ENCODE data around the gene GPSM3.
A peak's percentile ranks its signal among the peaks of the same experiment; 100 is the strongest.

GPSM3 gene, protein sequence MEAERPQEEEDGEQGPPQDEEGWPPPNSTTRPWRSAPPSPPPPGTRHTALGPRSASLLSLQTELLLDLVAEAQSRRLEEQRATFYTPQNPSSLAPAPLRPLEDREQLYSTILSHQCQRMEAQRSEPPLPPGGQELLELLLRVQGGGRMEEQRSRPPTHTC

GRCh38 chr6:32192608-32193039 lies at the start of gene GPSM3:
Gene GPSM3 (minus strand): TSS chr6:32192643. CDS start chr6:32192513, 130 bp downstream.
- DNase-seq = no peak

DNA sequence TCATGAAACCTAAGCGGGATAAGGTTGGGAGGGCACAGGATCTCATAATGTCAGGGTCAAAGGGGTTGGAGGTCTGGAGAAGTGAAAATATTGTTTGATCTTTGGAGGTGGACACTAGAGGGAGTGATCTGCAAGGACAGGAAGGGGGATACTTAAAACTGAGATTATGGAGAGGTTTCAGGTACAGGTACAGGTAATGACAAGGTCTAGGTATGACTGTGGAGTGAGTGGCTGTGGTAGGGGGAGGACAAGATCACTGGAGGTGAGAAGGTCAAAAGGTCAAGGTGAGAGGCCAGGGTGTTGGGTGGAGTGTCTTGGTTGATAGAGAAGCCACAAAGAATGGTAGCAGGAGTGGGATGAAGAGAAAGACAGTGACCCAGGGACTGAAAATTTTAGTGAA lies 48.2 kb upstream of the GPSM3 start:
- no peak for DNase-seq

- DNase-seq = no peak
Observed at GRCh38 chr6:32239462-32239861, 47.0 kb upstream of the GPSM3 start.

DNA sequence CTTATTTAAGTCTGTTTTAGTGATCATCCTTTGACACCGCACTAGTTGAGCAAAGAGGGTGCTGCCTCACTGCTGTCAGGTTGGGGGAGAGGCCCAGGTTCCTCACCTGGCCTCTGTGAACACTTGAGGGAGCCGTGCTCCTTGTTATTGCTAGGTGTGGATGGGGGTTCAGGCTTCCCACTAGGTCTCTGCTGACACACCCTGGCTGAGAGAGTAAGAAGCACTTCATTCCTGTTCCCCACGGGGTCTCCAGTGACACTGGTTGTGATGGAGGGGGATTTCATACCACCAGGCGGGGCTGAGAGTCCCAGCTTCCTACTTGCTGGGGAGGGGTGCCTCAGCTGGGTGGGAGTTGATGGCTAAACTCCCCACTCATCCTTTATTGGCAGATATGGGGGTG lies 42.5 kb upstream of the GPSM3 start:
- no peak for DNase-seq

GRCh38 chr6:32226434-32226833 lies 34.0 kb upstream of the GPSM3 start:
- DNase-seq = no peak

DNA sequence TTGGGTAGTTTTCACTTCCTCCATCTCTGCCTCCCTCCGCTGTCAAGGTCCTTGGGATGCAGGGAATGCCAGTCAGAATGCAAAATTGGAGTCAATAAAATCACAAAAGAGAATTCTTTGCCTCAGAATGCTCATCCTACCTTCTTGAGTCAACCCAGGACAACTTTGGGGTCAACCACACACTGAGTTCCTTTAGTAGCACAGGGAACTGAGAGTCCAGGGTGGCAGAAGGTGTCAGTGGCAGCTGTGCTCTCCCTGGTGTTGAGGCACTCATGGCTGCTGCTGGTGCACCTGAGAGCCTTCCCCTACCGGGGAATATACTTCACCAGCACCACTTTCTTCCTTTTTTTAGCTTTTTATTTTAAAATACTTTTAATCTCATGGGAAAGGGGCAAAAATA lies 32.3 kb upstream of the GPSM3 start:
- DNase-seq = no peak

- DNase-seq = no peak
Observed at GRCh38 chr6:32223258-32224235, 31.1 kb upstream of the GPSM3 start, which contains the start of gene NOTCH4. Gene NOTCH4 (minus strand): TSS chr6:32224067. CDS start chr6:32223928, 139 bp downstream.

GRCh38 chr6:32222333-32223230 lies 30.1 kb upstream of the GPSM3 start:
- no peak for DNase-seq

GRCh38 chr6:32220021-32220420 lies 27.6 kb upstream of the GPSM3 start:
- no peak for DNase-seq

- DNase-seq = no peak
Observed at GRCh38 chr6:32218167-32218566, 25.7 kb upstream of the GPSM3 start.

DNA sequence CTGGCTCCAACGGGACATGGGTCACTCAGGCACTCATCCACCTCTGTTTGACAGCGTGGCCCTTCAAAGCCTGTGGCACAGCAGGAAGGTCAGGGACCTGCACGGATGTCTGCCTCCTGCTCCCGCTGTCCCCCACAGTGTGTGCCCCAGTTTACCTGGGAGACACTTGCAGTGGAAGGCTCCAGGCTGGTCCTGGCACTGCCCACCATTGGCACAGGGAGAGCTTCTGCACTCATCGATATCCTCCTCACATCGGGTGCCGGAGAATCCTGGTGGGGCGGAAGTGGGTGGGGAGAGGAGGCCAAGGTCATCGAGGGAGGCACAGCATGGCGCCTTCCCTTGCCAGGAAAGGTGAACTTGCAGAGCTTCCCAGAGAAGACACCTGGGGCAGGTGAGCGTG lies 24.6 kb upstream of the GPSM3 start:
- no peak for DNase-seq

- DNase-seq = no peak
Observed at GRCh38 chr6:32216285-32216684, 23.8 kb upstream of the GPSM3 start.

DNA sequence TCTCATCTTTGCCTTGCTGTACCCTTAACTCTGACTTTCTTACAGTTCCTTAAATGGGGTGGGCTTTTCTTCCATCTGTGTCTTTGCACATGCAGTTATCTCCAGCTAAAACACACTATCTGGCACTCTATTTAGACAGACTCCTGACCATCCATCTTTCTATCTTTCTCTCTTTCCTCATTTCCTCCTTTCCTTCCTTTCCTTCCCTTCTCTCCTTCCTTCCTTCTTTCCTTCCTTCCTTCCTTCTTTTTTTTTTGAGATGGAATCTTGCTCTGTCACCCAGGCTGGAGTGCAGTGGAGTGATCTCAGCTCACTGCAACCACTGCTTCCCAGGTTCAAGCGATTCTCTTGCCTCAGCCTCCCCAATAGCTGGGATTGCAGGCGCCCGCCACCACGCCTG lies 23.2 kb upstream of the GPSM3 start:
- DNase-seq = no peak

DNA sequence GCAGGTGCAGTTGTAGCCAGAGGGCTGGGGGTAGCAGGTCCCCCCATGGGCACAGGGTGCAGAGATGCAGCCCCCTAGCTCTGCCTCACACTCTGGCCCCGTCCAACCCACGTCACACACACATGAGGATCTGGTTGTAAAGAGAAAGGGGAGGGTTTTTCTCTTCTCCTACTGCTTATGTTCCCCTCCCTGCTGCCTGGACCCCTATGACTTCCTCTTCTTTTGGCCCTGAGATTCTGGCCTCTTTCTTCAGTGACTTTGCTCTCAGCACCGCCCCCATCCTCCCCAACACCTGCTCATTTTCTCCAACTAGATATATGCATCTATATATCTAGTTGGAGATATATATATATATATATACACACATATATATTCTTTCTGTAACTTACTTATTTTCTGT lies 21.7 kb upstream of the GPSM3 start:
- peak; percentile 1 for DNase-seq

DNA sequence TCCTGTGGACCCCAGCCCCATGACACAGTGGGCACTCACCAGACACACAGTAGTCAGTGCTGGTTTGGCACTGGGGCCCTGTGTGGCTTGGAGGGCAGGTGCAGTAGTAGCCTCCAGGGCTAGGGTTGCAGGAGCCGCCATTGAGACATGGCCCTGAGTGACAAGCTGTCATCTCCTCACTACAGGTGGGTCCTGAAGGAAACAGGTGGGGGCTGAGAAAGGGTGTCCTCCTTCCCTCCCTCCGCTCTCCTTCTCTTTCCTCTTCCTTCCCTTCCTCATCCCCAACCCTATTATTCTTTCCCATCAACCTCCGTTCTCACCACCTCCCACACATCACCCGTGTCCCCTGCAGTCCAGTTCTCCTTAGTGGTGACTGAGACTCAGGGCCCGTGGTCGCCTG lies 21.2 kb upstream of the GPSM3 start:
- peak; percentile 28 for DNase-seq

GRCh38 chr6:32212076-32212760 lies 19.8 kb upstream of the GPSM3 start:
- peak; percentile 2 for DNase-seq

DNA sequence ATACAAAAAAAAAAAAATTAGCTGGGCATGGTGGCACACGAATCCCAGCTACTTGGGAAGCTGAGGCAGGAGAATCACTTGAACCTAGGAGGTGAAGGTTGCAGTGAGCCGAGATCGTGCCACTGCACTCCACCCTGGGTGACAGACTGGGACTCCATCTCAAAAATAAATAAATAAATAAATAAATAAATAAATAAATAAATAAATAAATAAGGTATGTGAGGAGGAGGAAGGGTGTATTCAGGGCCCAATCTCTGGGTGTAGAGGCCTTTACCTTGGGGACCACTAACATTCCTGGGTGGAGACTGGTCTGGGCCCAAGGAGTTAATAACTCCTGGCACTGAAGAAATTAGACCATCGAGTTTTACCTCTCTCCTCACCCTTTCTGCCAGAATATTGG lies 19.0 kb upstream of the GPSM3 start:
- DNase-seq = peak; percentile 6

GRCh38 chr6:32210191-32210601 lies 17.8 kb upstream of the GPSM3 start:
- DNase-seq = no peak

DNA sequence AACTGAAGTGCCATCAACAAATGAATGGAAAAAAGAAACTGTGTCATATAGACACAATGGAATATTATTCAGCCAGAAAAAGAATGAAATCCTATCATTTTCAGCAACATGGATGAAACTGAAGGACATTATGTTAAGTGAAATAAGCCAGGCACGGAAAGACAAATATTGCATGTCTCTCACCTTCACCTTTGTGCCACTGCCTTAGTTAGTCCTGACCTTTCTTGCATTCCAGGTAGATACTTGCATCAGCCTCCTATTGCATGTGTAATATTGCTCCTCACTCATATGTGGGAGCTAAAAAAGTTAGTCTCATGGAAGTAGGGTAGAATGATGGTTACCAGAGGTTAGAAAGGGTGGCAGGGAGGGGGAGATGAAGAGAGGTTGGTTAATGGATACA lies 16.6 kb upstream of the GPSM3 start:
- no peak for DNase-seq

- DNase-seq = no peak
Observed at GRCh38 chr6:32204268-32204715, 11.8 kb upstream of the GPSM3 start.

GRCh38 chr6:32203426-32204267 lies 11.2 kb upstream of the GPSM3 start:
- no peak for DNase-seq
